Measurements from ENCODE around the gene OSBPL6.
"Not testable (repeated sequence)": the region's sequence is repeated elsewhere in the genome, so short reads cannot be mapped to it uniquely, and the experiment has no call there.

Gene OSBPL6

DNA sequence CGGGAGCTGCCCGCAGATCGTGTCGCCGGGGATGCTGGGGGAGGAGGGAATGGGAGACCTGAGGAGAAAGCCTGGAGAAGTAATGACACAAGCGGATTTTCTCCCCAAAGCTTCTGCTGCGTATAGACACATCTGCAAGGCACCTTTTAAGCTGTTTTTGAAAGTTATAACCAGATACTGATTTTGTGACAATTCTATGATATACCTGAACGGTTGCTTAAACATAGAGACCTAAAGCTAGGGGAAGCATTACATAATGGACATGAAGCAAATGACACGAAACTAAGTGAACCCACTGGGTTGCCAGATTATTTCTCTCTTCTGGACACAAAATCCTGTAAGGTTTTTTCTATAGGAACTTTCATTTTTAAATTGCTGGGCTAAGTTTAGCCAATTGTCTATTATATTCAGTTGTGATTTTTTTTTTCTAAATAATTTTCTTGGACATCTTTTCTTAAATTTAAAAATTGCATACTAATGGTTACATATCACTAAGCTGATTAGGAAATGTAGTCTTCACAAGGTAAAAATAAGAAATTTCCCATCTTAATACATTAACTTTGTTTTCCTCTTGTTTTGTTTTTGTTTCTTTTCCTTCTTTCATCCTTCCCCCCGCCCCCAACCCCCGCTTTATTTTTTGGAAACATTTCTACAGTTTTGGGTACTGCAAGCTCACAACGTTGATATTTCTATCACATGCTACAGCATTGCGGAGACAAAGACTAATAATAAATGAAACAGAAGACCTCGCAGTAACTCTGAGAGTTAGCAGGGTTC is 1.3 kb downstream of the OSBPL6 start:
- Histone ChIP-seq H3K27me3 (ENCODE audit: control insufficient read depth in 2 of 2, insufficient read depth in 2 of 2, low read length in 2 of 2) (peaks cover 5 to 16% of the 10 kb centered on the region in 2 donors), H3K9me3 (ENCODE audit: control insufficient read depth in 2 of 2, low read length in 2 of 2) (no peaks in the 10 kb centered on the region), H3K27ac (ENCODE audit: low read depth in 2 of 2, low read length in 2 of 2) (no peak overlapping the region), H3K36me3 (ENCODE audit: control insufficient read depth in 2 of 2, insufficient read depth in 2 of 2, low read length in 2 of 2) (no peaks in the 10 kb centered on the region), H3K4me3 (ENCODE audit: low read length in 2 of 2) (peak overlapping the region; percentile 72 to 73), H3K4me1 (ENCODE audit: control insufficient read depth in 2 of 2, insufficient read depth in 2 of 2, low read length in 2 of 2) (peaks cover 7 to 18% of the 10 kb centered on the region in 2 donors), H3K9ac (ENCODE audit: low read depth in 1 of 2, low read length in 2 of 2) (peak overlapping the region in 1 of 2 donors; percentile 48)

- H3K9ac ChIP-seq (ENCODE audit: low read depth in 1 of 2, low read length in 2 of 2) = no peak overlapping the region
- no peak overlapping the region for H3K4me3 ChIP-seq (ENCODE audit: low read length in 2 of 2)
- no peak overlapping the region for H3K27ac ChIP-seq (ENCODE audit: low read depth in 2 of 2, low read length in 2 of 2)
- peaks cover 7 to 18% of the 10 kb centered on the region in 2 donors for H3K4me1 ChIP-seq (ENCODE audit: control insufficient read depth in 2 of 2, insufficient read depth in 2 of 2, low read length in 2 of 2)
- H3K27me3 ChIP-seq (ENCODE audit: control insufficient read depth in 2 of 2, insufficient read depth in 2 of 2, low read length in 2 of 2) = peaks cover 5 to 16% of the 10 kb centered on the region in 2 donors
- no peaks in the 10 kb centered on the region for H3K9me3 ChIP-seq (ENCODE audit: control insufficient read depth in 2 of 2, low read length in 2 of 2)
- no peaks in the 10 kb centered on the region for H3K36me3 ChIP-seq (ENCODE audit: control insufficient read depth in 2 of 2, insufficient read depth in 2 of 2, low read length in 2 of 2)
These were observed 3.5 kb downstream of the OSBPL6 start for GRCh38 chr2:178197791-178198190.

DNA sequence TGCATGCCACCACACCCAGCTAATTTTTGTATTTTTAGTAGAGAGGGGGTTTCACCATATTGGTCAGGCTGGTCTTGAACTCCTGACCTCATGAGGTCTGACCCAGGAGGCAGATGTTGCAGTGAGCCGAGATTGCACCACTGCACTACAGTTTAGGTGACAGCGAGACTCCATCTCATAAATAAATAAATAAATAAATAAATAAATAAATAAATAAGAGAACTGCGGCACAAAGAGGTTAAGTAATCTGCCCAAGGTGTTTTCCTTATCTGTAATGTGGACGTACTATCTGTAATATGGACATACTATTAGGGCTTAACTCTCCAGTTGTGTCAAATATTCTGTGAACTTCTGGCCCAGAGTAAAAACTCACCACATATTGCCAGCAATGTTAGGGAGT is 4.1 kb downstream of the OSBPL6 start:
- H3K27ac ChIP-seq (ENCODE audit: low read depth in 2 of 2, low read length in 2 of 2); H3K36me3 ChIP-seq (ENCODE audit: control insufficient read depth in 2 of 2, insufficient read depth in 2 of 2, low read length in 2 of 2); H3K4me3 ChIP-seq (ENCODE audit: low read length in 2 of 2); H3K9me3 ChIP-seq (ENCODE audit: control insufficient read depth in 2 of 2, low read length in 2 of 2); H3K9ac ChIP-seq (ENCODE audit: low read depth in 1 of 2, low read length in 2 of 2): not testable (repeated sequence)
- peaks cover 5 to 16% of the 10 kb centered on the region in 2 donors for H3K4me1 ChIP-seq (ENCODE audit: control insufficient read depth in 2 of 2, insufficient read depth in 2 of 2, low read length in 2 of 2)
- peaks cover 5 to 13% of the 10 kb centered on the region in 2 donors for H3K27me3 ChIP-seq (ENCODE audit: control insufficient read depth in 2 of 2, insufficient read depth in 2 of 2, low read length in 2 of 2)

DNA sequence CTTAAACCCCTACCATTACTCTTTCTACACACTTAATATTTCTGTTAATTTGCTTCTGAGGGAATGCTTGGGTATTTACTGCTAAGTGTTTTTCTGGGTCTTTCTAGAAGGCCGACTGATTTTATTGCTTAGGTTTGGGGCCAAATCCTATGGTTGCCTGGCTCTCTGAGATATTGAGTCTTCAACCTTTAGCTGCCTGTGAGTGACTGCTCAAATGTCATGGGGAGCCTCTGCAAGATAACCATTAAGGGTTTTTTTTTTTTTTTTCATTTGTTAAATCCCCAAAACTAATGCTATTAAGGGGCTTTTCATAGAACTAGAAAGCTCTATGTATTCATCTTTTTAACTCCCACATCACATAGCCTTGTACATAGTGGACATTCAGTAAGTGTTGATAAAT is 5.0 kb downstream of the OSBPL6 start:
- Histone ChIP-seq H3K9me3 (ENCODE audit: control insufficient read depth in 2 of 2, low read length in 2 of 2) (no peaks in the 10 kb centered on the region), H3K27me3 (ENCODE audit: control insufficient read depth in 2 of 2, insufficient read depth in 2 of 2, low read length in 2 of 2) (peaks cover 5 to 10% of the 10 kb centered on the region in 2 donors), H3K27ac (ENCODE audit: low read depth in 2 of 2, low read length in 2 of 2) (no peak overlapping the region), H3K4me1 (ENCODE audit: control insufficient read depth in 2 of 2, insufficient read depth in 2 of 2, low read length in 2 of 2) (peaks cover 0 to 9% of the 10 kb centered on the region in 2 donors), H3K9ac (ENCODE audit: low read depth in 1 of 2, low read length in 2 of 2) (no peak overlapping the region), H3K4me3 (ENCODE audit: low read length in 2 of 2) (no peak overlapping the region), H3K36me3 (ENCODE audit: control insufficient read depth in 2 of 2, insufficient read depth in 2 of 2, low read length in 2 of 2) (no peaks in the 10 kb centered on the region)

DNA sequence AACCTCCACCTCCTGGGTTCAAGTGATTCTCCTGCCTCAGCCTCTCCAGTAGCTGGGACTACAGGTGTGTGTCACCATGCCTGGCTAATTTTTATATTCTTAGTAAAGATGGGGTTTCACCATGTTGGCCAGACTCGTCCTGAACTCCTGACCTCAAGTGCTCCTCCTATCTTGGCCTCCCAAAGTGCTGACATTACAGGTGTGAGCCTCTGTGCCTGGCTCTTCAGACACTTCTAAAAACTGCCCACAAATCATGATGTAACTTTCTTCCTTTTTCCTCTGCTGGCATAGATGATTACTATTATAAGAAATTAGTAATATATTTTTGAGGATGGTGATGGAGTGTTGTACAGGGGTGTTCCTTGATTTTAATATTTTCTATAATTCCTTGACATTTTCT is 6.0 kb downstream of the OSBPL6 start:
- Histone ChIP-seq H3K4me1 (ENCODE audit: control insufficient read depth in 2 of 2, insufficient read depth in 2 of 2, low read length in 2 of 2) (peaks cover 0 to 2% of the 10 kb centered on the region in 2 donors), H3K27ac (ENCODE audit: low read depth in 2 of 2, low read length in 2 of 2) (no peak overlapping the region), H3K9me3 (ENCODE audit: control insufficient read depth in 2 of 2, low read length in 2 of 2) (no peaks in the 10 kb centered on the region), H3K27me3 (ENCODE audit: control insufficient read depth in 2 of 2, insufficient read depth in 2 of 2, low read length in 2 of 2) (peaks cover 5 to 10% of the 10 kb centered on the region in 2 donors), H3K36me3 (ENCODE audit: control insufficient read depth in 2 of 2, insufficient read depth in 2 of 2, low read length in 2 of 2) (no peaks in the 10 kb centered on the region), H3K4me3 (ENCODE audit: low read length in 2 of 2) (no peak overlapping the region), H3K9ac (ENCODE audit: low read depth in 1 of 2, low read length in 2 of 2) (no peak overlapping the region)

- peaks cover 0 to 2% of the 10 kb centered on the region in 2 donors for H3K27me3 ChIP-seq (ENCODE audit: control insufficient read depth in 2 of 2, insufficient read depth in 2 of 2, low read length in 2 of 2)
- H3K4me3 ChIP-seq (ENCODE audit: low read length in 2 of 2) = no peak overlapping the region
- no peak overlapping the region for H3K9ac ChIP-seq (ENCODE audit: low read depth in 1 of 2, low read length in 2 of 2)
- H3K36me3 ChIP-seq (ENCODE audit: control insufficient read depth in 2 of 2, insufficient read depth in 2 of 2, low read length in 2 of 2) = no peaks in the 10 kb centered on the region
- no peak overlapping the region for H3K27ac ChIP-seq (ENCODE audit: low read depth in 2 of 2, low read length in 2 of 2)
- no peaks in the 10 kb centered on the region for H3K4me1 ChIP-seq (ENCODE audit: control insufficient read depth in 2 of 2, insufficient read depth in 2 of 2, low read length in 2 of 2)
- no peaks in the 10 kb centered on the region for H3K9me3 ChIP-seq (ENCODE audit: control insufficient read depth in 2 of 2, low read length in 2 of 2)
These were observed 8.6 kb downstream of the OSBPL6 start for GRCh38 chr2:178202927-178203326.

DNA sequence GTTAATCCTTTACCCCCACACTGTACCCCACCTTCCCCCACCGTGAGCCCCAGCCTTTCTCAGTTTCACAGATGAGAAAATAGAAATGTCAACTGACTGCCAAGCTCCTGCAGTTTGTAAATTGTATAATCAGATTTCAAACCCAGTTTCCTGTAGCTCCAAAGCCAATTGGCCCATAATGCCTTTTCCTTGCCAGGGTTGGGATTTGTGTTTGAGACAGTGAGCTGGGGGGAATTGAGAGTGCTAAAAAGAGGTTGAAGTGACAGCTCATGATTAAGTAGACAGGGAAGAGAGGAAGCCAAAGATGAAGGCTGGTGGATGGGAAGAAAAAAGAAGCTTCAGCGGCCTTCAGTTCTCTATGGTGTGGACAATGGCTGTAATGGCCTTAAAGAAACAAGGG is 10.7 kb downstream of the OSBPL6 start:
- no peak overlapping the region for H3K4me3 ChIP-seq (ENCODE audit: low read length in 2 of 2)
- no peak overlapping the region for H3K27ac ChIP-seq (ENCODE audit: low read depth in 2 of 2, low read length in 2 of 2)
- no peaks in the 10 kb centered on the region for H3K4me1 ChIP-seq (ENCODE audit: control insufficient read depth in 2 of 2, insufficient read depth in 2 of 2, low read length in 2 of 2)
- H3K9me3 ChIP-seq (ENCODE audit: control insufficient read depth in 2 of 2, low read length in 2 of 2) = no peaks in the 10 kb centered on the region
- no peaks in the 10 kb centered on the region for H3K27me3 ChIP-seq (ENCODE audit: control insufficient read depth in 2 of 2, insufficient read depth in 2 of 2, low read length in 2 of 2)
- no peak overlapping the region for H3K9ac ChIP-seq (ENCODE audit: low read depth in 1 of 2, low read length in 2 of 2)
- no peaks in the 10 kb centered on the region for H3K36me3 ChIP-seq (ENCODE audit: control insufficient read depth in 2 of 2, insufficient read depth in 2 of 2, low read length in 2 of 2)

DNA sequence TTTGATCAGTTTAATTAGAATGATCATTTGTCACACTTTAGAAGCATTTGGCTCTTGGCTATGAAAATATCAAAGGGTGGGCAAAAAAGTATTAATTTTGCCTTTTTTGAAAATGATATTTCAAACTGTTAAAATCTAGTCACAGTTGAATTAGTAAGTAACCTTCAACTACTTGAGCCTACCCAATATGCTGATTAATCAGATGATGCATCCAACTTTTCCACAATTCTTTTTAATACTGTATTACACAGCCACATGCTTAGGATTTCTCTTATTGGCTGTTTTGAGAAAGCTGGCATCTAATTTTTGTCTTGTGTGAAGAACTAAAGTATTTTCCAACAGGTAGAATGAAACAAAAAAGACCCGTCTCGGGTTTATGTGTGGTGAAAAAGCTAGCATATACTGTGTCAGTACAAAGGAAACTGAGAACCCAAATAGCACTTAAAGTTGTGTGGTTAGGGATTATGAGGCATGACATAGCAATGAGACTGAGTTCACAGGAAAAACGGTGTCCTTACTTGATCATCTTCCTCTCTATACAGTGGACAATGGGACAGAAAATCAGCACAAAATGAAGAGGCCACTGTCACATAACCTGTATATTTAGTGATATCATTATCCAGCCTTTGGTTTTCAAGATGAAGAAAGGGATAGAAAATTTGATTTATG is 11.7 kb downstream of the OSBPL6 start:
- Histone ChIP-seq H3K9ac (ENCODE audit: low read depth in 1 of 2, low read length in 2 of 2) (no peak overlapping the region), H3K9me3 (ENCODE audit: control insufficient read depth in 2 of 2, low read length in 2 of 2) (no peaks in the 10 kb centered on the region), H3K27me3 (ENCODE audit: control insufficient read depth in 2 of 2, insufficient read depth in 2 of 2, low read length in 2 of 2) (no peaks in the 10 kb centered on the region), H3K36me3 (ENCODE audit: control insufficient read depth in 2 of 2, insufficient read depth in 2 of 2, low read length in 2 of 2) (no peaks in the 10 kb centered on the region), H3K4me3 (ENCODE audit: low read length in 2 of 2) (no peak overlapping the region), H3K27ac (ENCODE audit: low read depth in 2 of 2, low read length in 2 of 2) (no peak overlapping the region), H3K4me1 (ENCODE audit: control insufficient read depth in 2 of 2, insufficient read depth in 2 of 2, low read length in 2 of 2) (no peaks in the 10 kb centered on the region)

DNA sequence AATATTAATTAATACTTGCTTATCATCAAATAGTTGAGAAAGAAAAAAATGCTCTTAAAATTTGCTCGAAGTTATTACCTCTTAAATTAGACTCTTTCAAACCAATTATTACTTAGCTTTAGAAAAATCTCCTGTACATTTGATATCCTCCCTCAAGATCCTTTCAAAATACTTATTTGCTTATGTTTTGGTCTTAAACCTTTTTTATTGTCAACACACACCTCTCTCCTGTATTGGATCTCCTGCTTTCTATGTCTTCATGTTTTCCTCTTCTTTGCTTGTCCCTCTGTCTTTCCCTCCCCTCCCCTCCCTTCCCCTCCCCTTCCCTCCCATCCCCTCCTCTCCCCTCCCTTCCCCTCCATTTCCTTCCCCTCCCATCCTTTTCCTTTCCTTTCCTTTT is 14.0 kb downstream of the OSBPL6 start:
- Histone ChIP-seq H3K27me3 (ENCODE audit: control insufficient read depth in 2 of 2, insufficient read depth in 2 of 2, low read length in 2 of 2) (no peaks in the 10 kb centered on the region), H3K36me3 (ENCODE audit: control insufficient read depth in 2 of 2, insufficient read depth in 2 of 2, low read length in 2 of 2) (no peaks in the 10 kb centered on the region), H3K4me1 (ENCODE audit: control insufficient read depth in 2 of 2, insufficient read depth in 2 of 2, low read length in 2 of 2) (no peaks in the 10 kb centered on the region), H3K27ac (ENCODE audit: low read depth in 2 of 2, low read length in 2 of 2) (no peak overlapping the region), H3K4me3 (ENCODE audit: low read length in 2 of 2) (no peak overlapping the region), H3K9me3 (ENCODE audit: control insufficient read depth in 2 of 2, low read length in 2 of 2) (no peaks in the 10 kb centered on the region), H3K9ac (ENCODE audit: low read depth in 1 of 2, low read length in 2 of 2) (no peak overlapping the region)

GRCh38 chr2:178208817-178209216 is 14.5 kb downstream of the OSBPL6 start:
- H3K4me1 ChIP-seq (ENCODE audit: control insufficient read depth in 2 of 2, insufficient read depth in 2 of 2, low read length in 2 of 2) = no peaks in the 10 kb centered on the region
- no peak overlapping the region for H3K4me3 ChIP-seq (ENCODE audit: low read length in 2 of 2)
- no peaks in the 10 kb centered on the region for H3K9me3 ChIP-seq (ENCODE audit: control insufficient read depth in 2 of 2, low read length in 2 of 2)
- H3K27ac ChIP-seq (ENCODE audit: low read depth in 2 of 2, low read length in 2 of 2) = no peak overlapping the region
- H3K27me3 ChIP-seq (ENCODE audit: control insufficient read depth in 2 of 2, insufficient read depth in 2 of 2, low read length in 2 of 2) = no peaks in the 10 kb centered on the region
- no peaks in the 10 kb centered on the region for H3K36me3 ChIP-seq (ENCODE audit: control insufficient read depth in 2 of 2, insufficient read depth in 2 of 2, low read length in 2 of 2)
- no peak overlapping the region for H3K9ac ChIP-seq (ENCODE audit: low read depth in 1 of 2, low read length in 2 of 2)

Measured in mucosa of rectum (tissue), 2 donors.